CD4-positive, alpha-beta T cell treated with Interleukin-4 for 1 hour (primary cell): Measurements from ENCODE around the gene GPRC5C.
A peak's percentile ranks its signal among the peaks of the same experiment; 100 is the strongest.
"Not testable (repeated sequence)": the region's sequence is repeated elsewhere in the genome, so short reads cannot be mapped to it uniquely, and the experiment has no call there.

ENCODE experiments used
- DNase-seq, 2 donors: peaks; one replicate each; pipeline ENCODE4 v3.0.0-alpha.2; 2020 to 2022

GPRC5C gene, protein sequence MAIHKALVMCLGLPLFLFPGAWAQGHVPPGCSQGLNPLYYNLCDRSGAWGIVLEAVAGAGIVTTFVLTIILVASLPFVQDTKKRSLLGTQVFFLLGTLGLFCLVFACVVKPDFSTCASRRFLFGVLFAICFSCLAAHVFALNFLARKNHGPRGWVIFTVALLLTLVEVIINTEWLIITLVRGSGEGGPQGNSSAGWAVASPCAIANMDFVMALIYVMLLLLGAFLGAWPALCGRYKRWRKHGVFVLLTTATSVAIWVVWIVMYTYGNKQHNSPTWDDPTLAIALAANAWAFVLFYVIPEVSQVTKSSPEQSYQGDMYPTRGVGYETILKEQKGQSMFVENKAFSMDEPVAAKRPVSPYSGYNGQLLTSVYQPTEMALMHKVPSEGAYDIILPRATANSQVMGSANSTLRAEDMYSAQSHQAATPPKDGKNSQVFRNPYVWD

DNA sequence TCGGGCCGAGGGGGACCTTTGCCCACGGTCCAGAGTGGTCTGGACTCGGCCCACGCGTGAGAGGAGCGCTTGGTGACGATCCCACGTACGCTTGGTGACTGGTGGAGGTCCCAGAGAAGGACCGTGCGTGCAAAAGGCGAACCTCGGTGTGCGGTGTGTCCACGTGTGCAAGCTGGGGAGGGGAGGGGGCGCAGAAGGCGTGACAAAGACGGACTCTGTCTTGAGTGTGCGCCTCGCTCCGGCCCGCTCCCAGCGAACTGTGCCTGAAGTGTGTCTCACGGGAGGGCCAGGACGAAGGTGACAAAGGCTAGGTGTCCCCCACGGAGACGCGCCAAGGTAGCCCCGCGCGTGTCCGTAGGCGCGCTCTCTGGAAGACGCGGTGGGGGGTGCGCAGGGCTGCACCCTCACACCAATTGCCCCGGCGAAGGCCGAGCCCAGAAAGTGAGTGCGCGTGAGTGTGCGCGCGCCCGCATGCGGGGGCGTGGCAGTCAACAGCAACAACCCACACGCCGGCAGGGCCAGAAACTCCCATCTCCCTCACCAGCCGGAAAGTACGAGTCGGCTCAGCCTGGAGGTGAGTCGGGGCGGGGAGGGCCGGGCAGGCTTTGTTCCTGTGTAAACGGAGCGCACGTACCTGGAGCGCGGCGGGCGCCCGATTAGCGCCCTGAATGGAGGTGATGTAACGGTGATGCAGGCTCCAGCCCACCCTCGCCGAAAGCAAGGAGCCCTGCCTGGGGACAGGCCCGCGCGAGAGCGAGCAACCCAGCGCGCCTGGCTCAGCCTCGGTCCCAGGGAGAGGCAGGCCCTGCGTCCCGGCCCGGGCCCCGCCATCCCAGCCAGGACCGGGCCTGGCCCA is at the start of gene GPRC5C:
Gene GPRC5C (plus strand): TSS at position 521 of the 856 bp plus-strand sequence. CDS start 7,689 bp downstream, outside the sequence.
- peak; percentile 33 to 48 for DNase-seq

DNA sequence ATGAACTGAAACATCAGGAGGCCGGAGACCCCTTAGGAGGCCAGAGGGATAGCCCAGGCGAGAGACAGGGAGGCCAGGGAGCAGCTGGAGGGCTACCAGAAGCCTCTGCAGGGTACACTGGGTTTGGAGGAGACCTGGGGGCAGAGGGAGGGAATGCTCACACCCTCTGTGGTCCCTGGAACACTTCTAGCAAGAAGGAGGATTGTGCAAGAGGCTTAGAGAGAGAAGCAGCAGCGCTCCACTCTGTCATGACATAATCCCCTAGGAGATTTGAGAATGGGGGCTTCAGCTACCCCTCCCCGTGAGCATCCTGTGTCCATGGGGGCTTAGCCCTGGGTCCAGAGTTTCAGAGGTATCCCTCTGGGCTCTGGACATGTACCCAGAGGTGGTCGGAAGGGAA is 48.7 kb upstream of the GPRC5C start:
- DNase-seq: no peak

DNA sequence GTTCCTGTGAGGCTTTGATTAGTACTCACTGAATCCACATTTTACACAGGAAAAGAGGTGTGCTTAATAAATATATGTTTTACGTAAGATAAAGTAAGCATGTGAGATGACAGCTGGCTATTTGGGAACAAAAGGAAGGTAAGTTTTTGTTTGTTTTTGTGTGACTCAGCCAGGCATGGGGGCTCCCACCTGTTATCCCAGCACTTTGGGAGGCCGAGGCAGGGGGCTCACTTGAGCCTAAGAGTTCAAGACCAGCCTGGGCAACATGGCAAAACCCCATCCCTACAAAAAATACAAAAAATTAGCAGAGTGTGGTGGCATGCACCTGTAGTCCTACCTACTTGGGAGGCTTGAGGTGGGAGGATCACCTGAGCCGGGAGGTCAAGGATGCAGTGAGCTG is 46.7 kb upstream of the GPRC5C start:
- DNase-seq: no peak

DNA sequence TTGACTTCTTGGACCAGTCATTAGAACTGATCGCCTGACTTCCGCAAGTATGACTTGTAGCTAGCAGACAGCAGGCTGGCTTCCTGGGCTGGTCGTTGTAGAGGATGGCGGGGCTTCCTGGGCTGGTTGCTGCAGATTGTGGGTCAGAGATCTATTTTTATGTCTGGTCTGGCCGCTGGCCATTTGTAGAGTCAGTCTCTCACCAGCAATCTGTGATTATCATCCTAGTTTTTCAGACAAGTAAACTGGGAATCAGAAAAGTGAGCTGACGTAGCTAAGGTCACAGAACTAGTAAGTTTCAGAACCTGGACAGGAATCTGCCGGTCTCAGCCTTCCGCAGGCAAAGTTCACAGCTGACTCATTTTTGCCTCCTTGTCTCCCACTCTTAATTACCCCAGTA is 45.5 kb upstream of the GPRC5C start:
- DNase-seq: no peak

DNA sequence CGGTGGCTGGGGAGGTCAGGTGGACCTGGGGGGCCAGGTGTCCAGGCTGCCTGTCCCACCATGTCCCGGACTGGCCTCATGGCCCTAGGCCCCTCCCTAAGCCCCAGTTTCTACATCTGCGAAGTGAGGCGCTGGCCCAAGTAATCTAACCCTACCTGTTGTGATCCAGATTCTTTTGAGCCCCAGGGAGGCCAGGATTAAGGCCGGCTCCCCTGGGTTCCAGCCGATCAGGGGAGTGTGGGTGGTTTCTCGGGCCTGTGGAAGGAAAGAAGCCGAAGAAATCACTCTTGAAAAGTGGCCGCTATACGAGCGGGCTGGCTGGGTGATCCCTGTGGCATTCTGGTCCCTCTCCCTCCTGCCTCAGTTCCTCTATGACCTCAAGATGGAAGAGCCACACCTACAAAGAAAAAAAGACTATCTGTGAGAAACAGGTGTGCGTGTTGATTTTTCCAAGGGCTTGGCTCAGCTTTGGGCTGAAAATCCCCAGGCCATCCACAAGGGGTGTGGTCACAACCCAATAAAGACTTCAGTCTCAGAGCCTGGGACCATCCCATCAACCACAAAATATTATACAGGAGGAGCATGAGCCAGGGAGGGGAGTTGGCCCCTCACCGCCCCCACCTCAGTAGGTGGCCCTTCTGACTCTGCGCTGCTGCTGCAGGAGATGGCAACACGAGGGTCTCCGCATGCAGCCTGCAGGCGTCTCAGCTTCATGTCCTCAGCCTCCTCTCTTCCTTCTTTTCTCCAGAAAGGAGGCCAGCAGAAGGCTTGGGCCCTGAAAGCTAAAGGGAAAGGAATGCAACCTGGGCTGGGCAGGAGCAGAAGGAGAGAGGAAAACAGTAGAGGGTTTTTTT is 44.3 kb upstream of the GPRC5C start:
- DNase-seq: no peak

DNA sequence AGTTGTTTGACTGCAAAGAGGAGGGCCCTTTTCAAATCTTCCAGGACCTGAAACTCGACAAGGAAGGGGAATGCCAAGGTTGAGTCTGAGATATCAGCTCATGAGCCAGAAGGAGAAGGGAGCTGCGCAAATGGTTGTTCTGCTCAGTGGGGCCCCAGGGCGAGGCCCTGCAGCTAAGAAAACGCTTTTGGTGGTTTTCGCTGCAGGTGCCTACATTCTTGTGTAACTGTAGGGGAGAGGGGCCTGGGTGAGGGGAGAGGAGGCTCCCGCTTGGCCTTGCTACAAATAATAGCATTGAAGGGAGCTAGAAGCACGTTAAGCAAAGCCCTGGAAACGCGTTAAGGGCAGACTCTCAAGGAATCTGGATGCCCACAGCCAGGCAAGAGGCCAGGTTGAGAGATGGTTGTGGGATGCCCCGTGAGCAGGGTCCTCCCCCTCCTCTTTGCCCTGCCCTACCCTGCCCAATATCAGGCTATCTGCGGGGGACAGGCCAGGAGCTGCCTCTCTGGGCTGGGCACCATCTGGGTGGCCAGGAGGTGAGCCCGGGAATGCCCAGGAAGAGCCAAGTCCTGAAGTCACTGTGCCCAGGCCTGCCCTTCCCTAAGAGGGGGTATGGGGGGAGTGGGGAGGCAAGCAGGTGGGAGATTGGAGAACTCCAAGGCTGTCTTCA is 42.7 kb upstream of the GPRC5C start:
- DNase-seq: no peak

DNA sequence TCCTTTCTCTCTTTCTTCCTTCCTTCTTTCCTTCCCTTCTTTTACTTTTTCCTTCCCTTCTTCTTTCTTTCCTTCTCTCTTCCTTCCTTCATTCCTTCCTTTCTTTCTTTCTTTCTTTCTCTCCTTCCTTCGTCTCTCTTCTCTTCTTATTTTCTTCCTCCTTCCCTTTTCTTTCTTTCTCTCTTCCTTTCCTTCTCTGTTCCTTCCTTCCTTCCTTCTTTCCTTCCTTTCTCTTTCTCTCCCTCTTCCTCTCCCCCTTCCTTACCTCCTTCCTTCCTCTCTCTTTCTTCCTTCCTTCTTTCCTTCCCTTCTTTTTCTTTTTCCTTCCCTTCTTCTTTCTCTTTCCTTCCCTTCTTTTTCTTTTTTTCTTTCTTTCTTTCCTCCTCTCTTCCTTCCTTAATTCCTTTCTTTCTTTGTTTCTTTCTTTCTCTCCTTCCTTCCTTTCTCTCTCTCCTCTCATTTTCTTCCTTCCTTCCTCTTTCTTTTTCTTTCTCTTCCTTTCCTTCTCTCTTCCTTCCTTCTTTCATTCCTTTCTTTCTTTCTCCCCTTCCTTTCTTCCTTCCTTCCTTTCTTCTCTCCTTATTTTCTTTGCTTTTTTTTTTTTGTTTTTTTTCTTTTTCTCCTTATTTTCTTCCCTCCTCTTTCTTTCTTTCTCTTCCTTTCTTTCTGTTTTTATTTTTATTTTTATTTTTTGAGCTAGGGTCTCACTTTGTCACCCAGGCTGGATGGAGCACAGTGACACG is 41.8 kb upstream of the GPRC5C start:
- no peak for DNase-seq

DNA sequence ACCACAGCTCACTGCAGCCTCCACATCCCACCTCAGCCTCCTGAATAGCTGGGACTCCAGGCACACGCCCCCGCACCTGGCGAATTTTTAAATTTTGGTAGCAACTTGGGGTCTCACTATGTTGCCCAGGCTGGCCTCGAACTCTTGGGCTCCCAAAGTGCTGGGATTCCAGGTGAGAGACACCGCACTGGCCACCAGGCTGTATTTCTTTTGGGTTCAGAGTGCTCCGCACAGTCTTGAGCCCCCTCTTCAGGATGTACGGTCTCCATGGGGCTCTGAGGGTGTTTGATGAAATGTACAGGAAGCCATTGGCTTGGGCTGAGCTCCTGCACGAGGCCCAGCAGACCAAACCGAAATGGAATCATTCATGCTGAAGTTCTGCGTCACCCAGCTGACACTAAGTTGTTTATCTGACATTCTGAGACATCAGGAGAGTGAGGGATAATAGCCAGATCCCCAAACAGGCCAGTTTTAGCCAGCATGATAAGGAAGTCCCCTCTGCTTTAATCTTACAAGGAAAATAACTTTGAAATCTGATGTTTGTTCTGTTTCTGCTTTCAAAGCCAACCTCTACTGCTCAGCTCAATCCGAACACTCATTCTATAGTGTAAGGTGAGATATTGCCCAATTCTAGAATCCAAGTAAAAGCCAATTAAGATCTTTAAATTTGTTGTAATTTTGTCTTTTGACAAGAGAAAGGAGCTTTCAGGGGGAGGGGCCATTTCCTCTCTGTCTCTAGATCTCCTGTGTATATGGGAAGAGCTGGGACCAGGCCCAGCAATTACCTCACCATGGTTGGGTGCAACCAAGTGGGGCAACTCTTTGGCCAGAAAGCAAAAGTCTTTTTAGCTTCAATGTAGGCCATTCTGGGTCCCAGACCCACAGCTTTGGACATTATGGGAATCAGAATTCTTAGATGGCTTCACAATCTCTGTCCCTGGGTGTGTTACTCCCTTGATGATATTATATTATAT is 40.9 kb upstream of the GPRC5C start:
- no peak for DNase-seq

DNA sequence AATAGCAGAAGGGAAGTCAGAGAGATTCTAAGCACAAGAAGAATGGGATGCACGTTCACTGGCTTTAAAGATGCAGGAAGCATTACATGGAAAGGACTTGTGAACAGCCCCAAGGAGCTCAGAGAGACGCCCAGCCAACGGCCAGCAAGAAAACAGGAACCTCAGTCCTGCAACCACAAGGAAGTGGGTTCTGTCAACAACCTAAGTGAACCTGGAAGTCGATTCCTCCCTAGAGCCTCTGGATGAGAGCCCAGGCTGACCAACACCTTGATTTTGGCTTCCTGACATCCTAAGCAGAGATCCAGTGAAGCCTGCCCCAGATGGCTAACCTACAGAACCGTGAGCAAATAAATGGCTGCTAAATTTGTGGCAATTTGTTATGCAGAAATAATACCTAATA is 40.1 kb upstream of the GPRC5C start:
- DNase-seq: peak in 1 of 2 donors; percentile 27

DNA sequence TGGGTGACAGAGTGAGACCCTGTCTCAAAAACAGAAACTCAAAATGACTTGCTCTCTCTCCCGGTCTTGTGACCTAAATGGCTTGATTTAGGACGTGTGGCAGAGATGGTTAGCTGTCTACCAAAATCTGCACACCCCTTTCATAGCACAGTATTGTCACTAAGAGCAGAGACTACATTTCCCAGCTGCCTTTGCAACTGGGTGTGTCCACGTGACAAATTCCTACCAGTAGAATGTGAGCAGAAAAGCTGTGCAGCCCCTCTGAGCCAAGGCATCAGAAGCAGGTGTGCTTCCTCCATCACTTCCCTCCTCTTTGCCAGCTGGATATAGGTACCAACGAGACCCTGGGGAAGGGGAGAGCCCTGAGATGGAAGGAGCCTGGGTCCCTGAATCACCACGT is 39.0 kb upstream of the GPRC5C start:
- no peak for DNase-seq

DNA sequence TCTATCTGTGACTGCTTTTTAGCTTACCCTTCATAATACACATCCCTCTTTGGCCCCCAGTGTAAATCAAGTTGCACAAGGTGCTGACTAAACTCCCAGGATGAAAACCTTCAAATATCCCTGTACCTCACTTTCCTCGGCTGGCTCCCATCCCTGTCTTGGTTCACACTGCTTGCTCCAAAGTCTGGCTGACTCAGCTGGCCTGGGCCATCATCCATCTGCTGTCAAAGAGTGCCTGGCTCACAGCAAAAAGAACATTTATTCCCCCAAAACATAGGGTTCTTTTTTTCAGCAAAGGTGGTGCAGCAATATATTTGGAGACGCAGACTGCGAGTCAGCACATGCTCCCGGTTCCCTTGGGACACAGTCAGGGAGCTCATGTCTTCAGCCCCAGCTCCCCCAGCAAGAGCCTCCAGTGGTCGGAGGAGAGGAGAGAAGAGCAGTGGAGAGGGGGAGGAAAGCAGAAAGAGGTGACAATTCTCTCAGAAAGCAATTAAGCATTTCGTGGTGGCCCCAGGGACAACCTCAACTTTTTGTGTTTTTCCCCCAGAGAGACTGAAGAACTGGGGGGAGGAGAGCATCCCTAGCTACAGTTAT is 38.4 kb upstream of the GPRC5C start:
- DNase-seq: no peak

DNA sequence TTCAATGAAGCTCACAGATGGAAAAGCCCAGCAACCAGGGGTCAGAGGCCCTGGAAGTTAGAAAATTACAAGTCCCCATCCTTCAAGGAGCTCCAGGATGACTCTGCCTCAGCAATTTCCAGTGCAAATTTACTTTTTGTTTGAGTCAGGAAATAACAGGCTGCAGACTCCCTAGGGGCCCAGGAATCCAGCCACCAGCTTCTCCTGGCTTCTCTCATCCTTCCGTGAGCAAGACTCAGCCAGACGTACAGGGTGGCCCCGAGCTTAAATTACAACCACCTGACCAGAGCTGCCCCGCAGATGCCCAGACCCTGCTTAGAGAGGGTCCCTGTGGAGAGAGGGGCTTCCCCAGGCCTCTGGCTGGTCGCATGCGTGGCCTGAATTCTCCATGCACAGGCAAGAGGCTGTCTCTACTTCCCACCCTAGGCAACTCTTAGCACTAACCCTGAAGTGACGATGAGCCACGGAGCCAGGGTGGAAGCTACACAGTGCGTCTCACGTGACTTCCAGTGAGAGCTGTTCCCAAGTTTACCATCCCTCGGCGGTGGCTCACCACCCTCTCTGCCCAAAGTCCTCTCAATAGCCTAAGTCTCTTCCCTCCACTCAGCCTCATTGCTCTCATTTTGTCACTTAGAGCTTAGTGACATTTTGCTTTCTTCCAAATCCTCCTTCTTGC is 37.5 kb upstream of the GPRC5C start:
- no peak for DNase-seq

DNA sequence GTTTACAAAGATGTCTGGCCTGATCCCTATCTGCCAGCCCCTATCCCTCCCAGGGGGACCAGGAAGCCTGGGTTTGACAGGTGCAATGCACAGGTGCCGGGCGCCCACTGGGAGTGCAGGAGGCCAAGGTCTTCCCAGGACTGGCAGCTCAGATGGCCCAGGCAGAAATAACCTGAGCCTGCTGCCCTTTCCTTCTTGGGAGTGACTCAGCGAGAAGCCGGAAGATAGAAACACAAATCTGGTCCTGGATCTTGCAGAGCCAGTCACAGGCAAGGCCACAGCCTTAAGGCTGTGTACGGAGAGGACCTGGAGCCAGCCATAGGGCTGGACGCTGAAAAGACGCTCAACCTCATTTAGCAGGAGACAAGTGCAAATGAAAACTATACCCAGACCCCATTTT is 36.9 kb upstream of the GPRC5C start:
- no peak for DNase-seq

DNA sequence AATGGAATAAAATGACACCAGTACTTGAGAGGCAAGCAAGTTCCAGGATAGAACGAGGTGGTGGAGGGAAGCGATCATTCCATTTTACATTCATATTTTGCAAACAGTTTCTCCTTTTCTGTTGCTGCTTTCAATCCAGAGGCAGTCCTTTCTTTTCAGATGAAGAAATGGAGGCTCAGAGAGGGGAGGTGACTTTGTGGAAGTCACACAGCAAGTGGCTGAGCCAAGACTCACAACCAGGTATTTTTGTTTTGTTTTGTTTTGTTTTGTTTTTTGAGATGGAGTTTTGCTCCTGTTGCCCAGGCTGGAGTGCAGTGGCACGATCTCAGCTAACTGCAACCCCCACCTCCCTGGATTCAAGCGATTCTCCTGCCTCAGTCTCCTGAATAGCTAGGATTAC is 35.3 kb upstream of the GPRC5C start:
- no peak for DNase-seq

DNA sequence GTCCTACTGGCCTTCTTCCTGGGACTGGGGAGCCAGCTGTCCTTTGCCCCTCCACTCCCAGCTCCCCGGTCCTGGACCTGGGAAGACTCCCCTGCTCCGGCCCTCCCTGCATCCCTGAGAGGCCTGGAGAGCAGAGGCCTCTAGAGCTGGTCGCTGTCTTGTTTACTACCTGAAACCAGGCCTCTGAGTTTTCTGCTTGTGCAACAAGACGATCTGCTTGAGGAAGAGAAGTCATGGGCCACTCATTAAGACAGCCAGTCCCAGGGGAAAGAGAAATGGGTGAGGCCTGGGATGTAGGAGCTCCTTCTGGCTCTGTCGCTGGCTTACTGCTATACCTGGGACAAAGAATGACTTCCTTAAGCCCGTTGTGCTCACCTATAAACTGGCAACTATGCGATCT is 29.8 kb upstream of the GPRC5C start:
- no peak for DNase-seq

DNA sequence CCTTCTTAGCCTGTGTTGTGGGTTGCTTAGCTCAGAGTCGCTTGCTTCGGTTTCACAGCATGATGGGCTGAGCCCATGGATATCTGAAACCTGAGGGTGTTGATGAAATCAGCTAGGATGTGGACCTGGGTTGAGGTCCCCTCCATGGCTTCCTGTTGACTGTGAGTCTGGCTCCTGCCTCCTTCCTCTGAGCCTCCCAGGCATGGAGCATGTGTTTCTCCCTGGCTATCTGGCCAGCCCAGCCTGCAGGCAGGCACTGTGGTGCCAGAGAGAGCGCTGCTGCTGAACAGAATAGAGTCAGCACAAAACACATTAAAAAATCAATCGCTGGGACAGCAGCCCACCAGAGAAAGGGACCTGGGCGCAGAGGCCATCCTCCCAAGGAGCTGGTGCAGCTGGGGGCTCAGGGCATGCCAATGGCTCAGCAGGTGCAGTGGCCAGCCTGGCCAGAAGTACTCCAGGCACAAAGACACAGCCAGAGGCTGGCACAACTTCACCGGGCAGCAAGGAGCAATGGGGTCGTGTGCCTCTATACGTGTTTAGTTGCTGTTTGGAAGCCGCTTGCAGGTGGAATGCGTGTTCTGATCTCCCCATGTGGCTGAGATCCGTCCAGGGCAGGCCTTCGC is 28.3 kb upstream of the GPRC5C start:
- DNase-seq: no peak

DNA sequence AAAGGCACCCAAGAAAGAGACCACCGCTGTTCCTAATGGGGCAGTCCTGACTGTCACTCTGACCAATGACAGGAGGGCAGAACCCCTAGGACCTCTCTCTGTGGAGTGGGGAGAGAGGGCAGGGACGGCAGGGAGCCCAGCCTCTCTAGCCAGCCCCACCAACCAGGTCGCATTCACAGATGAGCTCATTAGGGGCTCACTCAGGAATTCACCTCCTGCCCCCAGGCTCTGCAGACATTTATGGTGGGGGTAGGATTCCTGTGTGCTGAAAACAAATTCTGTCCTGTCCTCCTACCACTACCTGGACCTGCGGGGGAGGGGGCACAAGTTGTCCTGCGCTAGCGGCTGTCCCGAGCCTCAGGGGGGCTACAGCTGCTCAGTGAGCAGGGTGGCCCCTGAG is 27.7 kb upstream of the GPRC5C start:
- no peak for DNase-seq

DNA sequence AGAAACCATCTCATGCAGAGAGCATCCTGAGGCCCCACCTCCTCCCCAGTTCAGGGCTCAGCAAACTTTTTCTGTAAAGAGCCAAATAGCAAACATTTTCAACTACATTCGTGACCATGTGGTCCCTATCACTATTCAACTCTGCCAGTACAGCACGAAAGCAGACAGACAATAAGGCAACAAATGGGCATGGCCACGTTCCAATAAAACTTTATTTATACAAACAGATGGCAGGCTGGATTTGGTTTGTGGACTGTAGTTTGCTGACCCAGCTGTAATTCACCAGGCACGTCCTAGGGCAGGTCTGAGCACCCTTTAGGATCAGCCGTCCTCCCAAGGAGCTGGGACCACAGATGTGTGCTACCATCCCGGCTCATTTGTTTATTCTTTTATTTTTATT is 27.1 kb upstream of the GPRC5C start:
- DNase-seq: no peak

DNA sequence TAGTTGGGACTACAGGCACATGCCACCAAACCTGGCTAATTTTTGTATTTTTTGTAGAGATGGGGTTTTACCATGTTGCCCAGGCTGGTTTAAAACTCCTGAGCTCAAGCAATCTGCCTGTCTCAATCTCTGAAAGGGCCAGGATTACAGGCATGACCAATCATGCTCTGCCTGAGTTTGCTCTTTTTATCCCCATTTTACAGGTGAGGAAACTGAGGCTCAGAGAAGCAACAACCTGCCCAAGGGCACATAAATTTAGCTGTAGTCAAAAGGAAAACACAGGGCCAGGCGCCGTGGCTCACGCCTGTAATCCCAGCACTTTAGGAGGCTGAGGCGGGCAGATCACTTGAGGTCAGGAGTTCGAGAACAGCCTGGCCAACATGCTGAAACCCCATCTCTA is 26.6 kb upstream of the GPRC5C start:
- DNase-seq: not testable (repeated sequence)
